Vagina (tissue), 2 donors: Measurements from ENCODE around the gene GPN2.

Experiments used
- POLR2A ChIP-seq, 2 donors: fragments of 450-650 bp; IDR thresholded peaks; one replicate each; pipeline ENCODE4 v1.6.1; 2017; ENCODE audit warnings: antibody characterized with exemption in 2 of 2, mild to moderate bottlenecking in 2 of 2, moderate library complexity in 2 of 2
- POLR2AphosphoS5 ChIP-seq, 2 donors: sonication (generic); formaldehyde crosslinking; IDR thresholded peaks; one replicate each; pipeline ENCODE4 v1.9.0; 2017; ENCODE audit warnings: antibody characterized with exemption in 2 of 2, mild to moderate bottlenecking in 2 of 2, low read depth in 1 of 2; ENCODE audit not compliant: insufficient read depth in 1 of 2
- TF ChIP-seq, protein P1 (sequence below), 3 experiments: fragments of 450-650 bp in 2 of 3; fragments of 200-600 bp in 1 of 3; sonication (generic) in 1 of 3; IDR thresholded peaks; one replicate each; pipeline ENCODE4 v1.5.1; 2017 to 2019; ENCODE audit warnings: antibody characterized with exemption in 3 of 3, mild to moderate bottlenecking in 2 of 3, moderate library complexity in 2 of 3

- TF ChIP-seq, protein P1, sequence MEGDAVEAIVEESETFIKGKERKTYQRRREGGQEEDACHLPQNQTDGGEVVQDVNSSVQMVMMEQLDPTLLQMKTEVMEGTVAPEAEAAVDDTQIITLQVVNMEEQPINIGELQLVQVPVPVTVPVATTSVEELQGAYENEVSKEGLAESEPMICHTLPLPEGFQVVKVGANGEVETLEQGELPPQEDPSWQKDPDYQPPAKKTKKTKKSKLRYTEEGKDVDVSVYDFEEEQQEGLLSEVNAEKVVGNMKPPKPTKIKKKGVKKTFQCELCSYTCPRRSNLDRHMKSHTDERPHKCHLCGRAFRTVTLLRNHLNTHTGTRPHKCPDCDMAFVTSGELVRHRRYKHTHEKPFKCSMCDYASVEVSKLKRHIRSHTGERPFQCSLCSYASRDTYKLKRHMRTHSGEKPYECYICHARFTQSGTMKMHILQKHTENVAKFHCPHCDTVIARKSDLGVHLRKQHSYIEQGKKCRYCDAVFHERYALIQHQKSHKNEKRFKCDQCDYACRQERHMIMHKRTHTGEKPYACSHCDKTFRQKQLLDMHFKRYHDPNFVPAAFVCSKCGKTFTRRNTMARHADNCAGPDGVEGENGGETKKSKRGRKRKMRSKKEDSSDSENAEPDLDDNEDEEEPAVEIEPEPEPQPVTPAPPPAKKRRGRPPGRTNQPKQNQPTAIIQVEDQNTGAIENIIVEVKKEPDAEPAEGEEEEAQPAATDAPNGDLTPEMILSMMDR (IDR thresholded peaks at IDR 0.05), result no peak
- no peak for TF ChIP-seq POLR2AphosphoS5 (IDR thresholded peaks at IDR 0.05; ENCODE audit: insufficient read depth in 1 of 2, low read depth in 1 of 2)
- no peak for TF ChIP-seq POLR2A (IDR thresholded peaks at IDR 0.05)
These were observed 33.6 kb upstream of the GPN2 start for GRCh38 chr1:26923711-26924110.
